ACHN (cell line): ENCODE results near the gene MIOX.

Source experiments
- DNase-seq: peaks from one replicate; pipeline ENCODE4 v3.0.0-alpha.2; 2015
- in situ Hi-C: cut with HindIII; loops from 2 replicates; pipeline ENCODE4 v1.10.0; 2017; ENCODE audit warnings: low sequenced_read_pairs, low pct_ligation_motif_present, low pct_unique_long_range_greater_than_20kb

Gene MIOX

DNA sequence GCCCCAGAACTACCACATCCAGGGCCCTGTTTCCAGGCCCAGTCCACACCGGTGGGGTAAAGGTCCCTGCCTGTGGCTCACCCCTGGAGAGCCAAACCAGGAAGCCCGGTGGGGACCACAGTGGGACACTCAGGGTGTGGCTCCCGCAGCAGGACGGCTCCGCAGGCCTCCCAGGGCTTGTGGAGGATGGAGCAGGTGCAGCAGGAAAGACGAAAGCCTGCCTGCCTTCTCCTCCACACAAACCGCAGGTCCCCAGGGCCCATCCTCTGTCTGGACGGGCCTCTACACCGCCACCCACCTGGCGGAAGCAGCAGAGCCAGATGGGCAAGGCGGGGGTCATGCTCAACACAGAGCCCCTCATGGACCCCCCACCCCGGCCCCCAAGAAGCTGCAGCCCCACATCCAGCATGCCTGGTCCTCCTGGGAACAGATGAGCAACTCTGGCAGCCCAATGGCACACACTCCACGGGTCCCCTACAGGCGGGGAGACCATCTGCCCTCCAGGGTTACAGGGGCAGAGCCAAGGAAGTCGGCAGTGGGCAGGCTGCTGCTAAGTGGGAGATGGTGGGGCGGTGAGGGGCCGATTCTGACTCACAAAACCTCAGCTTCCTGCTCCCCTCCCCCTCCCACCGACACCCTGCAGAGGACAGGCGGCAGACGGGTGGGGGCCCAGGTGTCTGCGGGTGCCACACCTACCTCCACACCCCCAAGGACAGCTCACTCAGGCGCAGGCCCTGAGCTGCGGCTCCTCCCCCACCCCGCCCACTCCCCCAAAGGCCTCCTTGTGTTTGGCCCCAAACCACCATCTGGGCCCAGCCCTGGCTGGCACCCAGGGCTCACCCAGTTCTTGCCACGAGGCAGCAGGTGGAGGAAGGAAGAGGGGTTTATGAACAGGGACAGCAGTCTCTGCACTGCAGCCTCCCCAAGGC, 17.0 kb upstream of the MIOX start:
- DNase-seq, result no peak

DNA sequence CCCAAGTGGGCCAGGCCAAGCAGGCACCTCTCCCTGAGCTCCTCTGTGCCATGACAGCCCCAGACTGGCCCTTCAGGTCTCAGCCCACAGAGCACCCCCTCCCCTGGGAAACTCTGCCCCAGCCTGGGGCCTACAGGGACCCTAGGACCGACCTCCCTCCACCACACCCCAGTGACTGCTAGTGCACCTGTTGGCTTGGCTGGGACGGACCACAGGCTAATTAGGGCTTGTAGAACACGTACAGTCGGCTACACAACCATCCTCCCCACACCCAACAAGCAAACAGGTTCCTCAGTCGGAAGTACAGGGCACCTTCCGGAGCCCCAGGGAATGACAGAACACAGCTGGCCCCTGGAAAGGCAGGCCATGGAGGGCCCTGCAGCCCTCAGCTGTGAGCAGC, 16.2 kb upstream of the MIOX start:
- in situ Hi-C loops, result no loop called here
- DNase-seq, result no peak

More for the DNA sequence above, 17.0 kb upstream of the MIOX start:
- in situ Hi-C loops, result no loop called here

DNA sequence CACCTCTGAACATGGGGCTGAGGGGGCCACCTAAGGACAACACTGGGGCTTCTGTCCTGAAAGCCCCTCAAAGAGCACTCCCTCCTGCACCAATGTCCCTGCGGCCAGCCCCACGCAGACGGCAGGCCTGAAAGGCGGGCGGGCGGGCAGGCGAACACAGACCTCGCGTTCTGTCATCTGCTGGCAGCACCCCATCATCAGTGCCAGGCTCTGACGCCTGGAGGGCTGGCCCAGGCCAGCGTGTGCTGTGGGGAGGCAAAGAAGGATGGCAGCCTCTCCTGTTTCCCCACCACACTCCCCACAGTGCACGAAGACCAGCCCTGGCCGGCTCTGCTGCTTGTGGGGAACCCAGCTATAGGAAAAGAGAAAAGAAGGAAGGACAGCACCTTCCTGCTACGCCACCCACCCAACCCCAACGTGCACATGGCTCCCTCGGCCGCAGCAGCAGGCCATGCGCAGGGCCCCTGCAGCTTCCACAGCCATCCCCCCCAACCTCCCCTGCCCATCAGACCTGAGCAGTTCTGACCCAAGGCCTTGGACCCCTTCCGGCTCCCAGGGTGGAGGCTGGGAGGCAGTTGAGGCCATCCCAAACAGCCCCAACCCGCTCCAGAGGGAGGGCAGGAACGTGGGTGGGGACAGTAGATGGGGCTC, 15.3 kb upstream of the MIOX start:
- in situ Hi-C loops, result no loop called here
- no peak for DNase-seq

DNA sequence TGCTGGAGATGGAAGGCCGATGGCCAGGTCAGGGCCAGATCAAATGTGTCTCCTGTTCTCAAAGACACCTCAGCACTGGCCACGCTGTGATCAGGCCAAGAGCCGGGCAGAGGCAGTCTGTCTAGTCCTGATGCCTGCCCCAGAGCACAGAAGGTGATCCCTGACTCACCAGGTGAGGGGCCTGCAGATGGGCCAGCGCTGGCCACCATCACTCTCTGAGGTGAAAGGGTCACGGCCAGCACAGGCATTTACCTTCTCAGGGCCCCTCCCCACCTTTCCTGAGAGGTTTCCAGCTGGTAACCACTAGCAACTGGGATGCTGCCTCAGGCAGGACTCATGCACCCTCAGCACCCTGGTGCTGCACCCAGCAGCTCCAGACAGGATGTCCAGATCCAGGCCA, 14.7 kb upstream of the MIOX start:
- in situ Hi-C loops, result no loop called here
- DNase-seq, result no peak

DNA sequence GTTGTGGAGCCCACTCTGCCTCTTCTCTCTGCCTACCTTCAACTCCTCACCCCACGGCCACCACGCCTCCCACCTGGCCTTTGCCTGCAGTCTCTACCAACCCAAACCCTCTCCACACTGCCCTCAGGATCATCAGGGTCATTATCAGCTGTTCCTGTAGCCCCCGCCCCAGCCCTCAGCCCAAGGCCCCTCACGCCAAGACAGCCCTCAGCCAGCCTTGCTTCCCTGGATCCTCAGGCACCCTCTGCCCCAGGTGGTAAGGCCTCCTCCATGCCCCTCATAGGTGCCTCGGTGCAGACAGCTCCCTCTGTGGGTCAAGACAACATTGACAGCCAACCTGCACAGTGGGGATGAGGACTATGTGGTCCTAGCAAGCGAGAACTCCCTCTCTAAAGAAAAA, 13.6 kb upstream of the MIOX start:
- DNase-seq, result peak; percentile 27
- in situ Hi-C loops, result no loop called here

DNA sequence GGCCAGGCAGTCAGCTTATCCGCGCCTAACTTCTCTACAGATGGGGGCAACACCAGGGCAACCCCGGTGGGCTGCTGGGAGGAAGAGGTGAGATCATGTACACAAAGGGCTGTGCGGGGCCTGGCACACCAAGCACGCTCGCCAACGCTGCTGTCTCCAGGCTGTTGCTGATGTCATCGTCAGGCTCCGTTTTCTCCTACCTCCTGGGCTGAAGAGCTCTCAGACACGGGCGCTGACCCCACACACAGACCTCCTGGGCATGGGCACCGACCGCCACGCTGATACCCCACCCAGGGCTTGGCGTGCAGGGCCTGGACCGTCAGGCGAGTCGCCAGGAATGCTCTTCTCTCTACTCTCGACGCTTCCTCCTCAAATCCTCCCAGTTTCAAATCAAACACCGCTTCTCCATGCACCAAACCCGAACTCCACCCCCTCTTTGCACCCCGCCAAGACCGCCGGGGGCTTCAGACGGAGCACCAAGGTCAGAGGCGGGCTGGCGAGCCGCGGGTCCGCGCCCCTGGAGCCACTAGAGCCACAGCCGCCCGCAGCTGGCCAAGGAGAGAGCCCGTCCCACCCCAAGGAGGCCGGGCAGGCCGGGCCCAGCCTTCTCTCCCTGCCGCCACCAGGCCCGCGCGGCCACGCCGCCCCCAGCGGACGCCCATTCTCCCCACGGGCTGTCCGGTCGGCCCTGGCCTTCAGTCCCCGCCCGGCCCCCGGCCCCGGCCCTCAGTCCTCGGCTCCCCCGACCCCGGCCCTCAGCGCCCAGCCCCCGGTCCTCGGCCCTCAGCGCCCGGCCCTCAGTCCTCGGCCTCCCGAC, 12.6 kb upstream of the MIOX start:
- in situ Hi-C loops, result no loop called here
- DNase-seq, result peak; percentile 36

DNA sequence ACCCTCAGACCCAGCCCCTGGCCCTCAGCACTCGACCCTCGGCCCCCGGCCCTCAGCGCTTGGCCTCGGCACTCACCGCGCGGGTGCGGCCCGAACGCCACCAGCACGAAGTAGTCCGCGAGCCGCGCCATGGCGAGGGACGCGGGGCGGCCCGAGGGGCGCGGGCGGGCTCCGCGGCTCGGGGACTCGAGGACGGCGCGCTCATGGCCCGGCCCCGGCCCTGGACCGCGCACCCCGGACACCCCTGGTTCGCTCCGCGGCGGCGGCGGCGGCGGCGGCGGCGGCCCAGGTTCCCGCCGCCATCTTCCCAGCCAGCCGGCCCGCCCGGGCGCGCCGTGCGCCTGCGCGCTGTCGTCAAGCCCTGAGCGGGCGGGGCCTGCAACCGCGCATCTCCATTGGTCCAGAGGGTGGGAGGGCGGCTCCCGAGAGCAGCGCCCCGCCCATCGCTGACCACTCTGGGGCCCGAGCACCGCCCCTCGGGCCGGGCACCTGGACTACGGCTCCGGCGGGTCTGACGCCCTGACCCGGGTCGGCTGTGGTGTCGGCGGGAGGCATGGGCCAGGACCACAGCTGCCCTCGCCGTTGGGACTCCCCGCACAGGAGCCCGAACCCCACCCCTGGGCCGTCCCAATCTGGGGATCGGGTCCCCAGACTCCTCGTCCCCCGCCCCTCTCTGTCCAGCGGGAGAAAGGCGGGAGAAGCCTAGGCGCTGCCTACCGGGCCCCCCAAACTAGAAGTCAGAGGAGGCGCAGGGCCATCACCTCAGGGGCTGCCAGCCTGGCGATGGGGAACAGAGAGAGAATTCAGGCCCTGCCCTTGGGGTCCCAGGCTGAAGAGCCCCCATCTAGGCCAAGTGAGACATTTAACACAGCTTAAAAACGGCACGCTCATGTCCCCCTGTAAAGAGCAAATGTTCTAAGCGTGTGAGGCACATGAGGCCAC, 11.7 kb upstream of the MIOX start, which contains the start of gene SBF1:
Gene SBF1, minus strand, starts transcription at position 326 of the 942 bp plus-strand sequence. Its CDS starts 195 bp downstream, at position 131.
- peak; percentile 87 for DNase-seq
- in situ Hi-C loops, result no loop called here

DNA sequence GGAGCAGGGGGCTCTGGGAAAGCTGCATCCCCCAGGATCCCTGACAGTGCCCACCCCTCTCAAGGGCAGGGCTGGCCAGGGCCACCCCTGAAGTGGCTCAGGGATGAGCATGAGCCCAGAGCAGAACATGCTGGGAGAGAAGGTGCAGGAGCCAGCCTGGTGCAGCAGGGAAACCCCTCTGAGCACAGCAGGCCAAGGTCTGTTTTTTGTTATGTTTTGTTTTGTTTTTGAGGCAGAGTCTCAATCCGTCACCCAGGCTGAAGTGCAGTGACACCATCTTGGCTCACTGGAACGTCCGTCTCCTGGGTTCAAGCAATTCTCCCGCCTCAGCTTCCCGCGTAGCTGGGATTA, 11.0 kb upstream of the MIOX start:
- DNase-seq, result no peak
- in situ Hi-C loops, result no loop called here

DNA sequence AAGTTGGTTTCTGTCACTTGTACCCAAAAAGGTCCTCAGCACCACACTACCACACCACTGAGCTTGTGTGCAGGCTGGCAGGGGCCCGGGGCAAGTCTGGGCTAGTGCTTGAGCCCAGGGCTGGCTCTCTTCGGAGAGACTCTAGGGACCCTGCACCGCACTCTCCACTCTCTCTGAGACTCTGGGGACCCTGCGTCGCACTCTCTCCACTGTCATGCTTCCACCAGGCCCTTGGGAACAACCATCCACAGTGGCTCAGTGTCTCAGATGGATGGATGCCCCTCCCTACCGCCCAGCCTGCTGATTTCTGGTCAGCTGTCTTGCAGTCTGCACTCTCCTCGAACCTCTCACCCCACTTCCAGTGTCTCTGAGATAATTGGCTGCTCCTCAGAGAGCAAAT, 9.8 kb upstream of the MIOX start:
- DNase-seq, result no peak
- in situ Hi-C loops, result no loop called here

DNA sequence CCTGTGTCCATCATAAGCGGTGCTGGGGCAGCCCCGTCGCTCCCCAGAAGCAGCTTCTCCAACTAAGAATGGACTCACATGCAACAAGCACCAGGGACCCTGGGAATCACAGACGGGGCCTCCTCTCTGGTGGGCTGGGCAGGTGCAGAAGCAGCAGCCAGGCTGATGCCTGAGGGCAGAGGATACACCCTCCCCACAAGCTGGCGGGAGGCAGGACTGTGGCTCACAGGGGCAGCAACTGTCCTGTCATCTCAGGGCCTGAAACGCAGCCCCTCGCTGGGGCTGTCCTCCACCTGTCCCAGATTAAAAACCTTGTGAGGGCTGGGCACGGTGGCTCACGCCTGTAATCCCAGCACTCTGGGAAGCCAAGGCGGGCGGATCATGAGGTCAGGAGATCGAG, 8.7 kb upstream of the MIOX start:
- DNase-seq, result no peak
- in situ Hi-C loops, result no loop called here

DNA sequence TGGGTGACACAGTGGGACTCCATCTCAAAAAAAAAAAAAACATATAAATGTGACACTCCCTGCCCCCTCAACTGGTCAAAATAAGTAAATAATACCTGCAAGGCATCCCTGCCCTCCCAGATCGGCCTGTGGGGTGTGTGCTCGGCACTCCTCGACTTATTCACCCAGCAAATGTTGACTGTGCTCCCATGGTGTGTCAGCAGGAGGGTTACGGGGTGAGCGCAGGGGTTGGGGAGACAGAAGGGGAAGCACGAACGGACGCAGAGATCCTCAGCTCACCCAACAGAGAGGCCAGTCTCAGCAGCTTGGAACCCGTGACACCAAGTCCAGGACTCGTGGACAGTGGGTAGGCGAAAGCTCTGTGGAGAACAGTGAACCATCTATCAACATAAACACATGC, 6.9 kb upstream of the MIOX start:
- no peak for DNase-seq
- in situ Hi-C loops, result no loop called here

DNA sequence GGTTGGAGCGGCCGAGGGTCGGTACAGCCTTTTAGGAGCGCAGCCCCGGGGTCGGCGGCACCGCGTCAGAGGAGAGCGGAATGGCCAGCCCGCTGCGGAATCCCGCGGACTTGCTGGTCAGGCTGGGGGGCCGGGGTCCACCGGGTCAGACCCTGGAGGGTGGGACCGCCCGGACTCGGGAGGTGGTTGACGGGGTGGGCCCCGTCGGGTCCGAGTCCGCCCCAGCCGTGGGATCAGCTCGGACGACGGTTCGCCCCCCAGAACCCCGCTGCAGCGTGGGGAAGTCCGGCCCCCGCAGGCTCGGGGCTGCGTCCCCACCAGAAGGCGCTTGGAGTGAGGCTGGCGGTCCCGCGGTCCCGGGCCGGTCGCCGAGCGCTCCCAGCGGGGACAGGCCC, 5.6 kb upstream of the MIOX start:
- no peak for DNase-seq
- in situ Hi-C loops, result no loop called here

DNA sequence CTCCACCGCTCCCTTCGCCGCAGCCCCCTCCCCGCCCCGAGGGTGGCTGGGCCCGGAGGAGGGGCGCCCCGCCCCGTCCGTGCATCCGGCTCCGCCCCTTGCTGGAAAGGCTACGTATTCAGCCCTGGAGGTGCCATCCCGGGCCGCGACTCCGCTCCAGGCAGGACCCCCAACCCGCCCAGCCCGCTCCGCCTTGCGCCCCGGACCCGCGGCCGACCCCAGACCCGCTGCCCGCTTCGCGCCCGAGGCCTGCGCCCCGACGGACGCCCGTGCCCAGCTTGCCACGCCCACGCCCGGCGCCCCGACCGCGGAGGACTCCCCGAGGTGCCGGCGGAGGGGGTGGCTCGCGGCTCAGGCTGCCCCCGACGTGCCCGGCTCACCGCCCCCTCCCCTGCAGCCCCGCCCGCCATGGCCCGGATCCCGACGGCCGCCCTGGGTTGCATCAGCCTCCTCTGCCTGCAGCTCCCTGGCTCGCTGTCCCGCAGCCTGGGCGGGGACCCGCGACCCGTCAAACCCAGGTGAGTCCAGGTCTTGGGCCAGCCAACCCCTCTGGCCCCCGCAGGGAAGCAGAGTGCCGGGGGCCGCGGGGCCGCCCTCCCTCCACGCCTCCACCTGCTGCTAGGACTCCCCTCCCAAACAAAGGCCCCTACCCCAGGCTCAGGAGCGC, 5.1 kb upstream of the MIOX start, which contains the start of gene ADM2:
Gene ADM2, plus strand, starts transcription at position 104 of the 667 bp plus-strand sequence. Its CDS starts 305 bp downstream, at position 409.
- in situ Hi-C loops, result no loop called here
- peak; percentile 35 for DNase-seq

DNA sequence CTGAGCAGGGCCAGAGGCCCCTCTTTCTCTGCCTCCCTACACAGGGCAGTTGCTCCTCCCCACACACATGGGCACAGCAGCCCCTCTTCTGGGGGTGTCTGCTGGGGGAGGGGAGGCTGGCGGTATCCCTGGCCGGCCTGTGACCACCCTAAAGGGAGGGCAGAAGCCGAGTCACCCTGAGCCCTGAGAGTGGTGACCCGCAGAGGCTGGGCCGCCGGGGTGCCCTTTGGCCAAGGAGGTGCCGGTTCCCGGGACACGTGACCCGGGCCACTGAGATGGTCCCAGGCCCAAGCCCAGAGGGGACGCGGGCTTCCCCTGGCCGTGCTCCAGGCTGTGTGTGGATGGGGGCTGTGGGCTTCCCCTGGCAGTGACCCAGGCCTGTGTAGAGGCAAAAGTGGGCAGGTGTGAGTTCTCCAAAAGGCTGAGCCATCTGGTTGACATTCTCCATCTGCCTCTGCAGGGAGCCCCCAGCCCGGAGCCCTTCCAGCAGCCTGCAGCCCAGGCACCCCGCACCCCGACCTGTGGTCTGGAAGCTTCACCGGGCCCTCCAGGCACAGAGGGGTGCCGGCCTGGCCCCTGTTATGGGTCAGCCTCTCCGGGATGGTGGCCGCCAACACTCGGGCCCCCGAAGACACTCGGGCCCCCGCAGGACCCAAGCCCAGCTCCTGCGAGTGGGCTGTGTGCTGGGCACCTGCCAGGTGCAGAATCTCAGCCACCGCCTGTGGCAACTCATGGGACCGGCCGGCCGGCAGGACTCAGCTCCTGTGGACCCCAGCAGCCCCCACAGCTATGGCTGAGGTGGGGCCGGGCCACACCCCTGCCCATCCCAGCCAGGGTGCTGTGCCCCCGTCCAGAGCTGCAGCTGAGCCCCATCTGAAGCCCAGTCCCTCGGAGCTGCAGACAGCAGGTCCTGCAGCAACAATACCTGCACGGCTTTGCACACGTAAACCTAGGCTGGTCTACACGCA, 4.3 kb upstream of the MIOX start:
- DNase-seq, result no peak
- in situ Hi-C loops, result no loop called here

DNA sequence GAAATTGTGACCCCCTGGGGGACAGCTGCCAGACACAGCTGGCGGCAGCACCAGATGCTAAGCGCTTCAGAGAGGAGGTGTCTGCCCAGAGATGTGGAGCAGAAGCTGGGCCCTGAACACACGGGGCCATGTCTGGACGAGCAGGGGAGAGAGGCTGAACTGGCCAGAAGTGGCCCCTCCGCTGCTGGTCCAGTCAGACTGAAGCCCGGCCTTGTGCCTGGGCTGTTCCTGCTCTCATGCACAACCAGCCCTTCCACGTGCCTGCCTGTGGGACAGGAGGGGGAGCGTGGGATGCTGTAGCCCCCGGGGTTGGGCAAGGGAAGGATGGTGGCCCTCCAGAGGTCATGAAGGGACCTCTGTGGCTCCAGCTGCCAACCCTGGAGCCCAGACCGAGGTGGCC, 3.6 kb upstream of the MIOX start:
- DNase-seq, result no peak
- in situ Hi-C loops, result no loop called here

DNA sequence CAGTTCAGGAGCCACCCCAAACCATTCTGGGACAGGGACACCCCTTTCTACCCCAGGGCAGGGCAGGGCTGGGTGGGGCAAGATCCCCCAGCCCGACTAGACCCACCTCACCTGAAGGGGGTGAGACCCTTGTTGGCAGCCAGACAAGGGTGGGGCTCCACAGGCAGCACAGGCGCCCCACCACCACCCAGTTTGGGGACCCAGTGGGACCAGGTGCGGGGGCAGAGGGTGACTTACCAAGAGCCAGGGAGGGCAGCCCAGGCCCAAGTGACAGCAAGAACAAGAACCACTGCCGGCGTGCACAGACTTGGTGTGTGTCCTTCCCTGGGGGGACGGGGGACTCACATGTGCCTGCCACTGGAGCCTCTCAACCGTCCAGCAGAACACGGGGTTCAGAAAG, 3.1 kb upstream of the MIOX start:
- in situ Hi-C loops, result no loop called here

More for the DNA sequence above, 3.1 kb upstream of the MIOX start:
- no peak for DNase-seq
